ENCODE data around the gene CATSPER3. TPM values are rescaled to one million over a fixed set of nuclear protein-coding genes. Genes with fewer than 3 reads are reported as not detected.

CATSPER3 gene
- total and polyA plus RNA-seq, 2 donors from 2014 or later, result 1.4 TPM

DNA sequence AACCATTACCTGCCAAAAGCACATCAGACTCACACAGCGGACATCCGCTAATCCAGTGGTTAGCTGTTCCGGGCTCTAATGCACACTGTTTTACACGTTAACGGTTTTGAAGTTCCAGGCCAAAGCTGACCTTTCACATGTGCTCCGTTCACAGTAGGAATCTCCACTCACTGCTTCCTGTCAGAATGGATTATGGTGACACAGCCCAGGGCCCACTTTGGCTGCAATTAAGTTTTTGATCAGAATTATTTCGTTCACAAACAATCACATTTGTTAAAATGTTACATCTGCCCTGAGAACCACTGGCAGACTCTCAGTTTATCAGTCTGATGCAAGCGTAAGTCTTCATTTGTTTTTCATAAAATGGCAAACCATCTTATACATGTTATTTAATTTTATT, 30.2 kb upstream of the CATSPER3 start:
- intact Hi-C loops (cut with DNase I), result no loop called here
- FAIRE-seq, result no peak

DNA sequence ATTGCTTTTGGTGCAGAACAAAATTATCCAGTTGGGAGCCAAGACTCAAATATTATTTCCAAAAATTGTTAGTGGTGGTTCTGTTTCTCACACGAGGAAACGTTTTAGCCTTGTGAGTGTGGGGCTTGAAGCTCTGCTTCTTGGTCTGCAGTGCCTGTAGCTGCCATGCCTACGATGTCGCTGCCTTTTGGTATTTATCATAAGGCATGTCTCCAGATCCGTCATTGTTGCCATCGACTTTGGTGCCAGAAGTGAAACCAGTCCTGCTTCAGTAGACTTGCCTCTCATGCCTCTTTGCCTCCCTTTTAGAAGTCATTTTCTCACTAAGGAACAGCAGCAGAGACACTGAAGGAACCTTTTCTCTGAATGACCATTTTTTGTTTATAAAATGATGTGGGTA, 29.7 kb upstream of the CATSPER3 start:
- DNase-seq (no peak), FAIRE-seq (no peak)
- H3K27me3 ChIP-seq (ENCODE audit: control insufficient read depth, insufficient read depth, low read length), result no peaks in the 10 kb centered on the region
- peaks cover 0 to 7% (median 2%) of the 10 kb centered on the region in 3 donors for H3K4me1 ChIP-seq (ENCODE audit: control insufficient read depth in 2 of 3, insufficient read depth in 2 of 3, low read depth in 1 of 3, low read length in 3 of 3)
- no peaks in the 10 kb centered on the region for H3K9me3 ChIP-seq (ENCODE audit: control insufficient read depth in 2 of 3, insufficient read depth in 1 of 3, low read length in 3 of 3)
- peak overlapping the region; percentile 9 to 35 for H3K27ac ChIP-seq (ENCODE audit: low read depth in 2 of 2, low read length in 2 of 2)
- TF ChIP-seq, protein P1, sequence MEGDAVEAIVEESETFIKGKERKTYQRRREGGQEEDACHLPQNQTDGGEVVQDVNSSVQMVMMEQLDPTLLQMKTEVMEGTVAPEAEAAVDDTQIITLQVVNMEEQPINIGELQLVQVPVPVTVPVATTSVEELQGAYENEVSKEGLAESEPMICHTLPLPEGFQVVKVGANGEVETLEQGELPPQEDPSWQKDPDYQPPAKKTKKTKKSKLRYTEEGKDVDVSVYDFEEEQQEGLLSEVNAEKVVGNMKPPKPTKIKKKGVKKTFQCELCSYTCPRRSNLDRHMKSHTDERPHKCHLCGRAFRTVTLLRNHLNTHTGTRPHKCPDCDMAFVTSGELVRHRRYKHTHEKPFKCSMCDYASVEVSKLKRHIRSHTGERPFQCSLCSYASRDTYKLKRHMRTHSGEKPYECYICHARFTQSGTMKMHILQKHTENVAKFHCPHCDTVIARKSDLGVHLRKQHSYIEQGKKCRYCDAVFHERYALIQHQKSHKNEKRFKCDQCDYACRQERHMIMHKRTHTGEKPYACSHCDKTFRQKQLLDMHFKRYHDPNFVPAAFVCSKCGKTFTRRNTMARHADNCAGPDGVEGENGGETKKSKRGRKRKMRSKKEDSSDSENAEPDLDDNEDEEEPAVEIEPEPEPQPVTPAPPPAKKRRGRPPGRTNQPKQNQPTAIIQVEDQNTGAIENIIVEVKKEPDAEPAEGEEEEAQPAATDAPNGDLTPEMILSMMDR (IDR thresholded peaks at IDR 0.05; ENCODE audit: borderline replicate concordance, extremely low read depth, insufficient read depth), result no peak
- H3K9ac ChIP-seq (ENCODE audit: low read length in 3 of 3), result no peak overlapping the region
- no peak overlapping the region for H3K4me3 ChIP-seq (ENCODE audit: low read length in 3 of 3)
- no peaks in the 10 kb centered on the region for H3K36me3 ChIP-seq (ENCODE audit: control insufficient read depth in 2 of 3, insufficient read depth in 3 of 3, low read length in 3 of 3)
- intact Hi-C loops (cut with DNase I), result no loop called here

More for the DNA sequence above, 30.2 kb upstream of the CATSPER3 start:
- Histone ChIP-seq H3K9ac (ENCODE audit: low read length in 3 of 3) (no peak overlapping the region), H3K36me3 (ENCODE audit: control insufficient read depth in 2 of 3, insufficient read depth in 3 of 3, low read length in 3 of 3) (no peaks in the 10 kb centered on the region), H3K9me3 (ENCODE audit: control insufficient read depth in 2 of 3, insufficient read depth in 1 of 3, low read length in 3 of 3) (no peaks in the 10 kb centered on the region), H3K4me1 (ENCODE audit: control insufficient read depth in 2 of 3, insufficient read depth in 2 of 3, low read depth in 1 of 3, low read length in 3 of 3) (peaks cover 0 to 7% (median 2%) of the 10 kb centered on the region in 3 donors), H3K4me3 (ENCODE audit: low read length in 3 of 3) (no peak overlapping the region), H3K27ac (ENCODE audit: low read depth in 2 of 2, low read length in 2 of 2) (no peak overlapping the region), H3K27me3 (ENCODE audit: control insufficient read depth, insufficient read depth, low read length) (no peaks in the 10 kb centered on the region)
- TF ChIP-seq, protein P1 (IDR thresholded peaks at IDR 0.05; ENCODE audit: borderline replicate concordance, extremely low read depth, insufficient read depth), result no peak
- DNase-seq, result no peak

DNA sequence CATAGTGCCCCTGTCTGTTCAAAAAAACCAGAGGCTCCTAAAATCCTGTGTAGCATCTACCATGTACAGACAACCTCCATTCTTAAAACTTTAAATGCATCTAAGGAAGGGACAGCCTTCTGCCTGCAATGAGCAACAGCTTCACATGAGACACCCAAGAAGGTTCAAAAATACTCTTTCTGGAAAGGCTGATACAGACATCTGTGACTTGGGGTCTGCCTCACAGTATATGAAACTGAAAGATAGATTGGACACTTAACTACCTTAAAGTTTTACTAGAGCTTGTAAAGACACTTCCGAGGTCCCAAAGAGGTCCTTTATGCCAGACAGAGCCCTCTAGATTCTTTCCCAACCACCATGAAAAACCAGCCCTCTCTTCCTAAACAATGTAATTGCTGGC, 28.2 kb upstream of the CATSPER3 start:
- no peak for FAIRE-seq
- H3K9ac ChIP-seq (ENCODE audit: low read length in 3 of 3), result no peak overlapping the region
- no peaks in the 10 kb centered on the region for H3K9me3 ChIP-seq (ENCODE audit: control insufficient read depth in 2 of 3, insufficient read depth in 1 of 3, low read length in 3 of 3)
- H3K27me3 ChIP-seq (ENCODE audit: control insufficient read depth, insufficient read depth, low read length), result no peaks in the 10 kb centered on the region
- H3K4me1 ChIP-seq (ENCODE audit: control insufficient read depth in 2 of 3, insufficient read depth in 2 of 3, low read depth in 1 of 3, low read length in 3 of 3), result peaks cover 0 to 12% (median 2%) of the 10 kb centered on the region in 3 donors
- intact Hi-C loops (cut with DNase I), result no loop called here
- TF ChIP-seq, protein P1 (IDR thresholded peaks at IDR 0.05; ENCODE audit: borderline replicate concordance, extremely low read depth, insufficient read depth), result no peak
- H3K27ac ChIP-seq (ENCODE audit: low read depth in 2 of 2, low read length in 2 of 2), result no peak overlapping the region
- DNase-seq, result no peak
- no peak overlapping the region for H3K4me3 ChIP-seq (ENCODE audit: low read length in 3 of 3)
- no peaks in the 10 kb centered on the region for H3K36me3 ChIP-seq (ENCODE audit: control insufficient read depth in 2 of 3, insufficient read depth in 3 of 3, low read length in 3 of 3)

DNA sequence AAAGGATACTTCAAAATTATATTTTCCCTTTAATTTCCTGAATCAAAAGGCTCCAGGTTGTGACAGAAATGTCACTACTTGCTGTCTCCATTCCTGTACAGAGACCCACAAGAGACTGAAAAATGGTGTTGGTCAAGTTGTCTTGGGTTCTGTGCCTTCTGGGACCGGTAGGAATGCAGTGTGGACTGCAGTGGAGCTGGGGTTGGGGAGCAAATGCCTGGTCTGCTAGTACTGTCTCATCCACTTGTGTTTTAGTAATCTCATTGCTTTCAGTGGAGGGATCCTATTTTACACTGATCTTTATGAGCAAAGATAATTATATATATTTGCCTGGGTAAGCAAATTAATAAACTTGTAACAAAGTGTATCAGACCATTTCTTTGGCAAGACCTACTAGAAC, 24.2 kb upstream of the CATSPER3 start:
- intact Hi-C loops (cut with DNase I), result no loop called here
- H3K27ac ChIP-seq (ENCODE audit: low read depth in 2 of 2, low read length in 2 of 2), result peak overlapping the region in 1 of 2 donors; percentile 38
- FAIRE-seq, result no peak

More for the DNA sequence above, 24.2 kb upstream of the CATSPER3 start:
- Histone ChIP-seq H3K4me3 (ENCODE audit: low read length in 3 of 3) (peak overlapping the region in 2 of 3 donors; percentile 4 to 19), H3K9ac (ENCODE audit: low read length in 3 of 3) (no peak overlapping the region), H3K36me3 (ENCODE audit: control insufficient read depth in 2 of 3, insufficient read depth in 3 of 3, low read length in 3 of 3) (no peaks in the 10 kb centered on the region), H3K9me3 (ENCODE audit: control insufficient read depth in 2 of 3, insufficient read depth in 1 of 3, low read length in 3 of 3) (no peaks in the 10 kb centered on the region), H3K27me3 (ENCODE audit: control insufficient read depth, insufficient read depth, low read length) (no peaks in the 10 kb centered on the region), H3K4me1 (ENCODE audit: control insufficient read depth in 2 of 3, insufficient read depth in 2 of 3, low read depth in 1 of 3, low read length in 3 of 3) (peaks cover 0 to 7% (median 0%) of the 10 kb centered on the region in 3 donors)
- DNase-seq, result no peak
- TF ChIP-seq, protein P1 (IDR thresholded peaks at IDR 0.05; ENCODE audit: borderline replicate concordance, extremely low read depth, insufficient read depth), result no peak
